Transverse colon (tissue), 4 donors: ENCODE measurements around the gene HECW1. TPM values are rescaled to one million over a fixed set of nuclear protein-coding genes. Genes with fewer than 3 reads are reported as not detected.

Source experiments
- DNase-seq: peaks from one replicate; pipeline ENCODE4 v3.0.0-alpha.2; 2019
- H3K27ac ChIP-seq, 4 donors: fragments of 200-600 bp; sonication (generic); 2 replicates each; pipeline ENCODE4 v1.5.1; 2016 to 2018; ENCODE audit warnings: inconsistent platforms in 4 of 4
- H3K27me3 ChIP-seq: fragments of 200-600 bp; sonication (generic); 2 replicates; pipeline ENCODE4 v1.5.1; 2017; ENCODE audit warnings: inconsistent platforms
- H3K36me3 ChIP-seq, 4 donors: fragments of 200-600 bp; sonication (generic); 2 replicates each; pipeline ENCODE4 v1.5.1; 2017 to 2019; ENCODE audit warnings: inconsistent platforms in 4 of 4
- H3K4me1 ChIP-seq, 4 donors: fragments of 200-600 bp; sonication (generic); 2 replicates each; pipeline ENCODE4 v1.5.1; 2017 to 2020; ENCODE audit warnings: inconsistent platforms in 4 of 4
- H3K4me3 ChIP-seq, 4 donors: fragments of 200-600 bp; sonication (generic); 1 replicate in 1 of 4; 2 replicates in 3 of 4; pipeline versions ENCODE4 v1.5.1 to v1.6.1; 2017 to 2019; ENCODE audit warnings: inconsistent platforms in 4 of 4
- H3K9me3 ChIP-seq, 2 donors: fragments of 200-600 bp; sonication (generic); 2 replicates each; pipeline ENCODE4 v1.5.1; 2017 to 2019; ENCODE audit warnings: inconsistent platforms in 2 of 2
- CTCF ChIP-seq, 5 experiments: fragments of 200-600 bp in 3 of 5; fragments of 450-650 bp in 2 of 5; sonication (generic) in 3 of 5; IDR thresholded peaks; 1 replicate in 2 of 5; 2 replicates in 3 of 5; pipeline ENCODE4 v1.5.1; 2016 to 2017; ENCODE audit warnings: antibody characterized with exemption in 5 of 5, inconsistent platforms in 3 of 5, mild to moderate bottlenecking in 2 of 5, moderate library complexity in 1 of 5
- EP300 ChIP-seq: sonication (generic); formaldehyde crosslinking; IDR thresholded peaks from one replicate; pipeline ENCODE4 v1.6.1; 2017; ENCODE audit warnings: antibody characterized with exemption, low read depth
- POLR2A ChIP-seq: fragments of 450-650 bp; IDR thresholded peaks from one replicate; pipeline ENCODE4 v1.6.1; 2016; ENCODE audit warnings: antibody characterized with exemption, mild to moderate bottlenecking, moderate library complexity
- POLR2AphosphoS5 ChIP-seq, 3 donors: sonication (generic); formaldehyde crosslinking; IDR thresholded peaks; one replicate each; pipeline ENCODE4 v1.6.1; 2016; ENCODE audit warnings: antibody characterized with exemption in 3 of 3
- WGBS, 2 donors: methylation state at CpG; one replicate each; pipeline ENCODE4 v1.1.5; 2018; ENCODE audit warnings: low coverage in 1 of 2; 5-methylcytosine and 5-hydroxymethylcytosine counted together
- in situ Hi-C, 4 donors: fragments of 200-750 bp; cut with MboI; loops; one replicate each; pipeline versions ENCODE4 v1.15.0 to v1.15.1; 2017; ENCODE audit warnings: low sequenced_read_pairs in 3 of 4, low pct_ligation_motif_present in 1 of 4, low pct_unique_long_range_greater_than_20kb in 1 of 4
- intact Hi-C: fragments of 100-400 bp; cut with DNase I; formaldehyde crosslinking; loops from one replicate; pipeline ENCODE4 v1.15.1; 2023; ENCODE audit warnings: low total_unique reads
- total RNA-seq, 4 donors: library from RNA; depleted of rRNA; stranded (reverse); fragments of >200 nt; gene quantifications; one replicate each; pipeline ENCODE4 v1.1.0, GENCODE V29; 2016

The HECW1 gene
- total RNA-seq, 4 donors from 2014 or later = 1.1 to 1.4 TPM; not detected in 2

GRCh38 chr7:43164757-43165156 lies 52.3 kb downstream of the HECW1 start:
- intact Hi-C loops = no loop called here

GRCh38 chr7:43166686-43167085 lies 54.2 kb downstream of the HECW1 start:
- in situ Hi-C loops = no loop called here
- Histone ChIP-seq H3K9me3 (no peaks in the 10 kb centered on the region), H3K36me3 (no peaks in the 10 kb centered on the region), H3K4me1 (no peaks in the 10 kb centered on the region), H3K27ac (no peak overlapping the region), H3K27me3 (no peaks in the 10 kb centered on the region), H3K4me3 (no peak overlapping the region)
- no peak for TF ChIP-seq POLR2AphosphoS5 (IDR thresholded peaks at IDR 0.05)
- TF ChIP-seq POLR2A = no peak
- no peak for TF ChIP-seq CTCF (IDR thresholded peaks at IDR 0.05)
- TF ChIP-seq EP300 = no peak
- no peak for DNase-seq
- intact Hi-C loops = no loop called here
- WGBS, 2 donors = 83% methylated on average over 3 of the region's 3 CpGs; no CpG with 5 or more reads in 1 of the 2 donors

More at GRCh38 chr7:43164757-43165156, 52.3 kb downstream of the HECW1 start:
- H3K27me3 ChIP-seq = no peaks in the 10 kb centered on the region
- TF ChIP-seq EP300 (no peak), POLR2A (no peak), CTCF (IDR thresholded peaks at IDR 0.05) (no peak), POLR2AphosphoS5 (IDR thresholded peaks at IDR 0.05) (no peak)
- H3K4me3 ChIP-seq = no peak overlapping the region
- H3K36me3 ChIP-seq = no peaks in the 10 kb centered on the region
- no peaks in the 10 kb centered on the region for H3K4me1 ChIP-seq
- in situ Hi-C loops = no loop called here
- DNase-seq = no peak
- no peaks in the 10 kb centered on the region for H3K9me3 ChIP-seq
- 53 to 58% methylated on average over 3 to 4 of the region's 4 CpGs for WGBS, 2 donors
- H3K27ac ChIP-seq = no peak overlapping the region

- WGBS, 2 donors = 88 to 91% methylated on average over 1 to 3 of the region's 3 CpGs
These were observed 56.6 kb downstream of the HECW1 start for GRCh38 chr7:43169076-43169475.

GRCh38 chr7:43170571-43170970 lies 58.1 kb downstream of the HECW1 start:
- no peak for DNase-seq
- Histone ChIP-seq H3K4me1 (no peaks in the 10 kb centered on the region), H3K4me3 (no peak overlapping the region), H3K9me3 (no peaks in the 10 kb centered on the region), H3K27me3 (no peaks in the 10 kb centered on the region), H3K36me3 (no peaks in the 10 kb centered on the region), H3K27ac (no peak overlapping the region)
- whole genome bisulfite sequencing, 2 donors = 33 to 40% methylated on average over 3 of the region's 3 CpGs
- in situ Hi-C loops (no loop called here), intact Hi-C loops (no loop called here)
- no peak for TF ChIP-seq CTCF (IDR thresholded peaks at IDR 0.05)
- no peak for TF ChIP-seq POLR2A
- no peak for TF ChIP-seq EP300
- no peak for TF ChIP-seq POLR2AphosphoS5 (IDR thresholded peaks at IDR 0.05)

More at GRCh38 chr7:43169076-43169475, 56.6 kb downstream of the HECW1 start:
- Histone ChIP-seq H3K27ac (no peak overlapping the region), H3K9me3 (no peaks in the 10 kb centered on the region), H3K4me1 (no peaks in the 10 kb centered on the region), H3K36me3 (no peaks in the 10 kb centered on the region), H3K27me3 (no peaks in the 10 kb centered on the region), H3K4me3 (no peak overlapping the region)
- DNase-seq = no peak
- TF ChIP-seq POLR2A (no peak), POLR2AphosphoS5 (IDR thresholded peaks at IDR 0.05) (no peak), EP300 (no peak), CTCF (IDR thresholded peaks at IDR 0.05) (no peak)
- intact Hi-C loops (no loop called here), in situ Hi-C loops (no loop called here)
